Calu3 (cell line): Measurements from ENCODE around the gene ERCC1. TPM values are rescaled to one million over a fixed set of nuclear protein-coding genes. Genes with fewer than 3 reads are reported as not detected.

Experiments used
- BruUV-seq: library from RNA; stranded (reverse); fragments of 400-500 nt; replicated peaks from 2 replicates; lab custom pipeline; 2021; lab: Mats Ljungman, UMichigan
- CTCF ChIA-PET: fragments of 300-600 bp; sonication (Branson Sonifier 250); formaldehyde crosslinking; loops from one replicate; lab custom pipeline; 2022; ENCODE audit warnings: antibody characterized with exemption; lab: Charles Lee
- DNase-seq: peaks from one replicate; pipeline ENCODE4 v3.0.0; 2022
- H3K27ac Mint-ChIP-seq: one replicate; pipeline ENCODE4 v1.8.0; 2022; ENCODE audit warnings: mixed read lengths; ENCODE audit not compliant: unreplicated experiment
- H3K27me3 Mint-ChIP-seq: one replicate; pipeline ENCODE4 v1.8.0; 2022; ENCODE audit warnings: mixed read lengths; ENCODE audit not compliant: unreplicated experiment
- H3K36me3 Mint-ChIP-seq: one replicate; pipeline ENCODE4 v1.8.0; 2022; ENCODE audit warnings: mild to moderate bottlenecking, moderate library complexity, mixed read lengths; ENCODE audit not compliant: insufficient read depth, unreplicated experiment
- H3K4me1 Mint-ChIP-seq: one replicate; pipeline ENCODE4 v1.8.0; 2022; ENCODE audit warnings: mild to moderate bottlenecking, low read depth, mixed read lengths; ENCODE audit not compliant: unreplicated experiment
- H3K4me3 Mint-ChIP-seq: one replicate; pipeline ENCODE4 v1.8.0; 2022; ENCODE audit warnings: mild to moderate bottlenecking, low read depth, moderate library complexity, mixed read lengths; ENCODE audit not compliant: unreplicated experiment
- H3K9me3 Mint-ChIP-seq: one replicate; pipeline ENCODE4 v1.8.0; 2022; ENCODE audit warnings: low read depth, mixed read lengths; ENCODE audit not compliant: unreplicated experiment
- CTCF ChIP-seq: fragments of 200-600 bp; IDR thresholded peaks from one replicate; pipeline ENCODE4 v1.8.0; 2022; ENCODE audit warnings: antibody characterized with exemption; ENCODE audit not compliant: unreplicated experiment
- intact Hi-C: fragments of 100-400 bp; cut with micrococcal nuclease; formaldehyde crosslinking; loops from one replicate; pipeline ENCODE4 v1.10.0; 2022; ENCODE audit not compliant: unreplicated experiment
- total RNA-seq: library from RNA; stranded (reverse); gene quantifications from 2 replicates; pipeline ENCODE4 v1.2.3, GENCODE V29; 2022

Gene ERCC1
- total RNA-seq, 1 experiment from 2014 or later = 55.7 TPM

DNA sequence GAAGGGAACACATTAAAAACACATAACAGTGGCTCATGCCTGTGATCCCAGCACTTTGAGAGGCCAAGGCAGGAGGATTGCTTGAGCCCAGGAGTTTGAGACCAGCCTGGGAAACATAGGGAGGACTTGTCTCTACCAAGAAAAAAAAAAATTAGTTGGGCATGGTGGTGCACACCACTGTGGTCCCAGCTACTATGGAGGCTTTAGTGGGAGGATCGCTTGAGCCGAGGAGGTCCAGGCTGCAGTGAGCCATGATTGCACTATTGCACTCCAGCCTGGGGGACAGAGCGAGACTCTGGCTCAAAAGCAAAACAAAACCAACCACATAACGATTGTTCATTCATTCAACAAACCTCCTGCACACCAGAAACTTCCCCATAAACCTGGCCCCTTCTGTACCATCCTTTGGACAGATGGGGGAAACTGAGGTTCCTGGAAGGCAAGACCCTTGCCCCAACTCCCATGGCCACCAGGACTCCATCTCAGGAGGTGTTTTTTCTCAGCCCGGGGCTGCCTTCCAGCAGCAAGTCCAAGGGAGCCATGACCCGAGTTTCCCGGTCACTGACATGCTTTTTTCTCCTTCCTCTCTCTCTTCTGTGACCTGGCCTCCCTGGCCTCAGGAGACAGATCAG, 48.3 kb upstream of the ERCC1 start:
- CTCF ChIA-PET = interaction anchor here (1.4 kb wide), 1 partner anchor 33 kb away, joined by 4 read pairs; no protein-coding TSS in a partner anchor
- H3K9me3 Mint-ChIP-seq = no peaks in the 10 kb centered on the region
- intact Hi-C loops = no loop called here
- H3K4me3 Mint-ChIP-seq = peak overlapping the region; percentile 20
- peak overlapping the region; percentile 99 for H3K27ac Mint-ChIP-seq
- no peak for TF ChIP-seq CTCF
- no TSS peak for BruUV-seq
- H3K36me3 Mint-ChIP-seq = peaks cover 98% of the 10 kb centered on the region
- H3K27me3 Mint-ChIP-seq = peaks cover 14% of the 10 kb centered on the region
- peaks cover 45% of the 10 kb centered on the region for H3K4me1 Mint-ChIP-seq
- no peak for DNase-seq

GRCh38 chr19:45471111-45471930, 47.6 kb upstream of the ERCC1 start:
- no TSS peak for BruUV-seq
- intact Hi-C loops = no loop called here
- Mint-ChIP-seq H3K36me3 (peaks cover 98% of the 10 kb centered on the region), H3K9me3 (no peaks in the 10 kb centered on the region), H3K4me1 (peaks cover 38% of the 10 kb centered on the region), H3K4me3 (peak overlapping the region; percentile 20), H3K27me3 (peaks cover 14% of the 10 kb centered on the region), H3K27ac (peak overlapping the region; percentile 99)
- no peak for DNase-seq
- CTCF ChIA-PET = no interaction called here
- TF ChIP-seq CTCF = no peak

DNA sequence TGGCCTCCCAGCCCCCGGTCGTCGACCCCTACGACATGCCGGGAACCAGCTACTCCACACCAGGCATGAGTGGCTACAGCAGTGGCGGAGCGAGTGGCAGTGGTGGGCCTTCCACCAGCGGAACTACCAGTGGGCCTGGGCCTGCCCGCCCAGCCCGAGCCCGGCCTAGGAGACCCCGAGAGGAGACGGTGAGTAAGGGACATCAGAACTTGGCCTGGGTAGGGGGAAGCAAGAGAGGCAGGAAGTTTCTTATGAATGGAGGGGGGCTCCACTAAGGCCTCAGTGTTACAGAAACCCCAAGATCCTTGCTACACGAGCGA, 47.0 kb upstream of the ERCC1 start:
- no peaks in the 10 kb centered on the region for H3K9me3 Mint-ChIP-seq
- H3K36me3 Mint-ChIP-seq = peaks cover 99% of the 10 kb centered on the region
- H3K27me3 Mint-ChIP-seq = peaks cover 14% of the 10 kb centered on the region
- DNase-seq = no peak
- H3K4me3 Mint-ChIP-seq = peak overlapping the region; percentile 86
- TF ChIP-seq CTCF = no peak
- intact Hi-C loops = no loop called here
- no TSS peak for BruUV-seq
- CTCF ChIA-PET = no interaction called here
- peak overlapping the region; percentile 99 for H3K27ac Mint-ChIP-seq
- H3K4me1 Mint-ChIP-seq = peaks cover 34% of the 10 kb centered on the region

DNA sequence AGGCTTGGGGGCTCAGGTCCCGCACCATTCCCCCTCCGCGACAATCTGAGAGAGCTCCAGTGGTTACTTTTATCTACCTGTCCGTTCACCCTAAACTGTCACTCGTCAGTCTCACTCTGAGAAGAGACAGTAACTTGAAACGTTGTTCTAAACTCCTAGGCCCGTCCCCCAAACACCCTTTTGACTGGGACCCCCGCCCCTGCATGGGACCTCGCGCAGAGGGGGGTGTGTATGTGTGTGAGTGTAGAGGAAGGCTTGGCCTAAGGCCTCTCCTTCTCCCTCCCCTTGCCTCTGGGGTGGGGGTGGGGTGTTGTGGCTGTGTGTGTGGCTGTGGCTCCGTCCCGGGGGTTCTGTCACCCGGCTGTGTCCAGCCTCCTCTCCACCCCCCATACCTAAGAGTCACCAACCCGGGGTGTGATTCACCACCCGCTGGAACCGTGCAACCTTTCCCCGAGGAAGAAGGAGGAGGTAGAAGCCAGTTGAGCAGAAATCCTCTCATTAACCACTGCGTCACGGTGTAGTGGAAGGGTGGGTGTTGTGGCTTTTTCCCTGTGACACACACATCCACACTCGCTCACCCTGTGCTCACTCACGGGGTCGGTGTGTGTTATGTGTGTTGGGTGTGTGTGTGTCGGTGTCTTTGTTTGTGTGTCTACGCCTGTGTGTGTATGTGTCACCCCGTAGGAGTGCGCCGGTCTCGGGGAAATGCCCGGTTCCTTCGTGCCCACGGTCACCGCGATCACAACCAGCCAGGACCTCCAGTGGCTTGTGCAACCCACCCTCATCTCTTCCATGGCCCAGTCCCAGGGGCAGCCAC, 46.4 kb upstream of the ERCC1 start:
- intact Hi-C loops = loop anchor here (2.0 kb wide), 1 partner anchor 19 kb away; no protein-coding TSS in a partner anchor
- H3K27ac Mint-ChIP-seq = peak overlapping the region; percentile 99
- peaks cover 96% of the 10 kb centered on the region for H3K36me3 Mint-ChIP-seq
- CTCF ChIA-PET = interaction anchor here (1.4 to 4.6 kb wide), 4 partner anchors 8 to 31 kb away, joined by 5 to 61 read pairs (median 30); no protein-coding TSS in a partner anchor
- H3K27me3 Mint-ChIP-seq = peaks cover 15% of the 10 kb centered on the region
- no peak for TF ChIP-seq CTCF
- no peaks in the 10 kb centered on the region for H3K9me3 Mint-ChIP-seq
- DNase-seq = peak; percentile 59
- BruUV-seq = no TSS peak
- H3K4me1 Mint-ChIP-seq = peaks cover 30% of the 10 kb centered on the region
- H3K4me3 Mint-ChIP-seq = peak overlapping the region; percentile 86
